NCI-H82 (cell line): ENCODE data around the gene ATCAY.
"Not testable (repeated sequence)": the region's sequence is repeated elsewhere in the genome, so short reads cannot be mapped to it uniquely, and the experiment has no call there.

ENCODE experiments used
- DNase-seq: peaks from one replicate; lab custom pipeline; 2025; lab: John Stamatoyannopoulos, UW

The ATCAY gene

DNA sequence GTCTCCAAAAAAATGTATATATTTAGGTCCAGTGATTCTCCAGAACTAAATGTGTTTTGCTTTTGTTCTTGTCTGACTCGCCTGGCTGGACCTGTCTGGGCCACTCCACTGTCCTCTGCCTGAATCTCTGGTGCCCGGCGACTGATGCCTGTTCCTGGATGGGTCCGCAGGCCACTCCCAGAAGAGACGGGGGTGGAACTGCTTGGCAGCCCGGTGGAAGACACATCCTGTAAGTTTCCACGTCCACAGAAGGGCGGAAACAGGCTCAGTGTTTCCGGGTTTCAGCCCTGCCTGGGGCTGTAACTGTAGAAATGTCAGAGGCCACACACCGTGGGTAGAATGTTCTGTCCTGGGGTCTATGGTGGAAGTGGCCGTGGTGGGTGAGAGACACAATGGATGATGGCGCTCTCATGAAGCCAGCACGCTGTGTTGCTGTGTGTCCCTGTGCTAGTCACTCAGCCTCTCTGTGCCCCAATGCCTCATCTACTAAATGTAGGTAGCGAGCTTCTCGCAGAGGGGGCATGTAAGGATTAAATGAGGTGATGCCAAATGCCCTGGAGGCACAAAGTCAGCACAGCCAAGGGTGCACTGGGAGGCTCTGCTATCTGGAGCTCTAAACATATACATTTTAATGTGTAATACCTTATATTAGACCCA lies 22.0 kb downstream of the ATCAY start:
- no peak for DNase-seq

DNA sequence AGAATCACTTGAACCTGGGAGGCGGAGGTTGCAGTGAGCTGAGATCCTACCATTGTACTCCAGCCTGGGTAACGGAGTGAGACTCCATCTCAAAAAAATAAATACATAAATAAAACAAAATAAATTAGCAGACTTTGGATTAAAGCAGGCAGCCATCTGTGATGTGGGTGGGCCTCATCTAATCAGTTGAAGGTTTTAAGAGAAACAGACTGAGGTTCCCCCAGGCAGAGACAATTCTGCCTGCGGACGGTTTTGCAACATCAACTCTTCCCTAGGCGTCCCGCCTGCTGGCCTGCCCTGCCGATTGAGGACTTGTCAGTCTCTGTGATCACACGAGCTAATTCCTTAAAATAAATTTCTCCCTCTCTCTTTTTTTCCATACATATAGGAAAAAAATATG lies 23.7 kb downstream of the ATCAY start:
- DNase-seq = no peak

DNA sequence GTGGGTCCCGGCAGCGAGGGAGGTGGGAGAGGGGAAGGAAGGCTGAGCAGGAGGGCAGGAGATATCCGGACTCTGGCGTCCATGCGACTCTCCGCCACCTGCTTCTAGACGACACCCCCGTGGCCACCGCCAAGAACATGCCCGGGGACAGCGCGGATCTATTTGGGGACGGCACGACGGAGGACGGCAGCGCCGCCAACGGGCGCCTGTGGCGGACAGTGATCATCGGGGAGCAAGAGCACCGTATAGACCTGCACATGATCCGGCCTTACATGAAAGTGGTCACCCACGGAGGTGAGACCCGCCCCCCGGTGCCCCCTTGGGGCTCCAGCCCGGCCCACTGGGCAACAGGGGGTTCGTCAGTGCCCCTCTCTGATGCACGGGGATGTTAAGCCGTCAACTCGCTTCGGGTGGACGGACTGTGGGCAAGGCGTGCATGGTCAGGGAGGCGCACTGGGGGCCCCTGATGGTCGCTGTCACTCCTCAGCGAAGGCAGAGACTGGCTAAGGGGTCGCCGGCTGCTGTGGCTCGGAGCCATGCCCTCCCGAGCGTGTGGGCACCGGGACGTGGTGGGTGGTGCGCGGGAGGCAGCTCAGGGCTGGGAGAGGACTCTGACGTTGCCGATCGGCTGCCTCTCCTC lies 27.3 kb downstream of the ATCAY start:
- DNase-seq = no peak

DNA sequence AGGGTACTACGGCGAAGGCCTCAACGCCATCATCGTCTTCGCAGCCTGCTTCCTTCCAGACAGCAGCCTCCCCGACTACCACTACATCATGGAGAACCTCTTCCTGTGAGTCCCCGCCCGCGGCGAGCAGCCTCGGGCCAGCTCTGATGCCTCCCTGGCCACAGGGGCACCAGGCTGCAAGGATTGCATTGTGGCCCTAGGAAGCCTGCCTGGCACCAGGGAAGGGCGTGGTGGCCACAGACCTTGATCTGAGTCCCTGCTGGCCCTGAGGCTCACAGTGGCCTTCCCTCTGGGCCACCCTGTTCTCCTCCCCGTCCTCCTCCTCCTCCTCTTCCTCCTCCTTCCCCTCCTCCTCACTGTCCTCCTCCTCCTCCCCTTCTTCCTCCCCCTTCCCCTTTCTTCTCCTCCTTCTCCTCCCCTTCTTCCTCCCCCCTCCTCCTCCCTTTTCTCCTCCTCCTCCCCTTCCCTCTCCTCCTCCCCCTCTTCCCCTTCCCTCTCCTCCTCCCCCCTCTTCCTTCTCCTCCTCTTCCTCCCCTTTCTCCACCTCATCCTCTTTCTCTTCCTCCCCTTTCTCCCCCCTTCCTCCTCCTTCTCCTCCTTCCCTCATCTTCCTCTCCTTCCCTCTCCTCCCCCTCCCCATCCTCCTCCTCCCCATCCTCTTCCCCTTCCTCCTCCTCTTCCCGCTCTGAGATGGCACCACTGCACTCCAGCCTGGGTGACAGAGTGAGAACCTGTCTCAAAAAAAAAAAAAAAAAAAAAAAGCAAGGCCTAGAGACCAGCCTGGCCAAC lies 28.0 kb downstream of the ATCAY start:
- no peak for DNase-seq

DNA sequence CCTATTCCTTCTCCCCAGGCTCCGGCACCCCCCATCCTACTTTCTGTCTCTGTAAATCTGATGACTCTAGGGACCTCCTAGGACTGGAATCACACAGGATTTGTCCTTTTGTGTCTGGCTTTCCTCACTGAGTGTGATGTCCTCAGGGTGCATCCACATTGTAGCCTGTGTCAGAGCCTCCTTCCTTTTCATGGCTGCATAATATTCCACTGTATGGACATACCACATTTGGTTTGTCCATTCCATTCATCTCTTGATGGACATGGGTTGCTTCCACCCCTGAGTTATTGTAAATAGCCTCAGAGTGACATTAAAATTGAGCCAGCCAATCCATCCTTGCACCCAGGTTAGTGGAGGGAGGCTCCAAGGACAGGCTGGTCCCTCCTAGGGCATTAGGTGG lies 29.6 kb downstream of the ATCAY start:
- DNase-seq = no peak

DNA sequence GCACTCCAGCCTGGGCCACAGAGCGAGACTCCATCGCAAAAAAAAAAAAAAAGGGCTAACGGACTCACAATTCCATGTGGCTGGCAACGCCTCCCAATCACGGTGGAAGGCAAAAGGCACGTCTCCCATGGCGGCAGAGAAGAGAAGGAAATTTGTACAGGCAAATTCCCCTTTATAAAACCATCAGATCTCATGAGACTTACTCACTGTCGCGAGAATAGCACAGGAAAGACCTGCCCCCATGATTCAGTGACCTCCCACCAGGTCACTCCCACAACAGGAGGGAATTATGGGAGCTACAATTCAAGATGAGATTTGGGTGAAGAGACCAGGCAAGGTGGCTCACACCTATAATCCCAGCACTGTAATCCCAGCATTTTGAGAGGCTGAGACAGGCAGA lies 33.7 kb downstream of the ATCAY start:
- no peak for DNase-seq

DNA sequence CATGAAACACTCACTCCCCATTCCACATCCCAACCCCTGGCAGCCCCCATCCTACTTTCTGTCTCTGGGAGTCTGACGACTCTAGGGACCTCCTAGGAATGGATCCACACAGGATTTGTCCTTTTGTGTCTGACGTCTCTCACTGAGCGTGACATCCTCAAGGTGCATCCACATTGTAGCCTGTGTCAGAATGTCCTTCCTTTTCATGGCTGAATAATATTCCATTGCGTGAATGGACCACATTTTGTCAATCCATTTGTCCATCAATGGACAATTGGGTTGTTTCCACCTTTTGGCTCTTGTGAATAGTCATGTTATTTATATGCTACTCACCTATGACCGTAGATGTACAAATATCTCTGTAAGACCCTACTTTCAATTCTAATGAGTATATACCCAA lies 35.5 kb downstream of the ATCAY start:
- DNase-seq = no peak

DNA sequence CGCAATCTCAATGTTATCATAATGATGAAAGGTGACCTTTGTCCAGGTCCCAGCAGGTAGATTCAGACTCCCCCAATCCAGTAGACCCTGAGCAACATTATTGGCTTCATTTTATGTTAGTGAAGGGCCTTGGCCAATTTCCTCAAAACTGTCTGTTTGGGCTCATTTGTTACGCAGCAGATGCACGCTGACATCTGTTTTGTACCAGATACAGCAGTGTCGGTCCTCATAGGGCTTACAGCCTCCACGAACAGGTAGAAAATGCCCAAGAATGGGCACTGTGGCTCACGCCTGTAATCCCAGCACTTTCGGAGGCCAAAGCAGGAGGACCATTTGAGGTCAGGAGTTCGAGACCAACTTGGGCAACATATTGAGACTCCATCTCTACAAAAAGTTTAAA lies 39.3 kb downstream of the ATCAY start:
- DNase-seq = no peak

DNA sequence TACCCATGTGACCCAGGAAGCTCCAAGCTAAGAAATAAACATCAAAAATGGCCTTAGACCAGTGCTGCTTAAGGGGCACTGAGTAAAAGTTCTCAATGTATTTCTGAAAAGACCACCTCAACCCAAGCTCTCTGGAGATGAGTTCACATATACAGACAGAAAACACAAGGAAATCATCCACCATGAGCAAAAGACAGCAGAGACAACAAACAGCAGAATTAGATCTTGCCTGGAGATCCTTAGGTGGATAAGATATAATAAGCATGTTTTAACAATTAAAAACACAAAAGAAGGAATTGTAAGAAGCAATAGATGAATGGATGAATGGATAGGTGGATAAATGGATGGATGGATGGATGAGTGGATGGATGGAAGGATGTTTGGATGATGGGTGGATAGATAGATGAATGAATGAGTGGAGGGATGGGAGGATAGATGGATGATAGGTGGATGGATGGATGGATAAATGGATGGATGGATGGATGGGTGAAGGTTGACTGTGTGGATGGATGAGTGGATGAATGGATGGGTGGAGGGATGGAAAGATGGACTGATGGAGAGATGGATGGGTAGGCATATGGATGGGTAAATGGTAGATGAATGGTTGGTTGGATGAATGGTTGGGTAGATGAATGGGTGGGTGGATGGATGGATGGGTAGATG lies 42.7 kb downstream of the ATCAY start:
- no peak for DNase-seq

DNA sequence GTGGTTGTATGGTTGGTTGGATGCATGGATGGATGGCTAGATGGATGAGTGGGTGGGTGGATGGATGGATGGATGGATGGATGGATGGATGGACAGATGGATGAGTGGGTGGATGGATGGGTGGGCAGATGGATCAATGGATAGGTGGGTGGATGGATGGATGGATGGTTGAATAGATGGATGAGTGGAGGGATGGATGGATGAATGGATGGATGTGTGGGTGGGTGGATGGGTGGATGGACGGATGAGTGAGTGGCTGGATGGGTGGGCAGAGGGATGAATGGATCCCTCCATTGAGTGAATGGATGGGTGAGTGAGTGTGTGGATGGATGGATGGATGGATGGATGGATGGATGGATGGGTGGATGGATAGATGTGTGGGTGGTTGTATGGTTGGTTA lies 43.4 kb downstream of the ATCAY start:
- no peak for DNase-seq

DNA sequence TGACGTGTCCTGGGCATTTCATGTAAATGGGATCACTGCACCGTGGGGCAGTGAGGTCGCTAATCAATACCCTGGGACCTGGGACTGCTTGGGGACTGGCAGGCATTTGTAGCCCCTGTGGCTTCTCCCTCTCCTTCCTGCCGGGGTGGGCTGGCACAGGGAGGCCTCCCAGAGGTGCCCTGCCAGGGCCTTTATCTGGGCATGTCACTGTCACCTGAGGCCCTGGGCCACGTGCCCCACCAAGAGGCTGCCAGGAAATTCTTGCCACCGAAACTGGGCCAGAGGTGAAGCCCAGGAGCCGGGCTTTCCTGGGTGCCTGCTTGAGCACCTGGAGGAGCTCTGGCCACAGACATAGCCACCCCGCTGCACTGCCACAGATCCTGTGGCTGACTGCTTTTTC lies 50.6 kb downstream of the ATCAY start:
- DNase-seq = no peak

DNA sequence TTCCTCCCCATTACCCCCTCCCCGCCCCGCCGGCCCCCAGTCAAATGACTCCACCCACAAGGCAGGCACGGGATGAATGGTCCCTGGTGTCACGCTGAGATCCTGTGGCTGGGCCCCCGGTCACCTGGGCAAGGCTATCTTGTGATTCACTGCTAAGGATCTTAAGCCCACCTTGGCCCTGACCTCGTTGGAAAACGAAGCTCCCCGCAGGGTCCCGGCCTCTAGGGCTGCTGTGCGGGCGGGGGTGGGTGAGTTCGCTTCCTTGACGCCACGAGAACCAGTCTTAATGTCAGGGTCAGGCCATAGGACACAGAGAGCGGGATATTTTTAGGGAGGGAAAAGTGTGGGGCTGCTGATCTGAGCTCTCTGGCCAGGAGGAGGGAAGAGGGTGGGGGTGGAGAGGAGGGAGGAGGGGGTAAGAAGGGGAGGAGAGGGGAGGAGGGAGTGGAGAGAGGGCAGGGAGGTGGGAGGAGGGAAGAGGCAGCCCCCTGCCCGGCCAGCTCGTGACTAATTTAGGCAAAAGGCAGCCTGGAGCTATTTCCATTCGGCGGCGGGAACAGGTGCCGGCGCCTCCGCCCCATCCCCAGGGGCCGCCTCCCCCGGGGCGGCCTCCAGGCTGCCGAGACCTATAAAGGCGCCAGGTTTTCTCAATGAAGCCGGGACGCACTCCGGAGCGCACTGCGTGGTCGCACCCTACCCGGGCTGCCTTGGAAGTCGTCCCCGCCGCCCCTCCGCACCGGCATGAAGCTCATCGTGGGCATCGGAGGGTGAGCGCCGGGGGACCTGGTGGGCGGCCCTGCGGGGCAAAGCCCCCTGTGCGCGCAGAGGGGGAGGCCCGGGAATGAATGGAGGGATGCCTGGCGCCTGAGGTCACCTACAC lies 52.7 kb downstream of the ATCAY start, which contains the start of gene NMRK2:
NMRK2 (plus strand) TSS at position 139 of the 880 bp plus-strand sequence; CDS start at position 742, 603 bp downstream.
- no peak for DNase-seq

DNA sequence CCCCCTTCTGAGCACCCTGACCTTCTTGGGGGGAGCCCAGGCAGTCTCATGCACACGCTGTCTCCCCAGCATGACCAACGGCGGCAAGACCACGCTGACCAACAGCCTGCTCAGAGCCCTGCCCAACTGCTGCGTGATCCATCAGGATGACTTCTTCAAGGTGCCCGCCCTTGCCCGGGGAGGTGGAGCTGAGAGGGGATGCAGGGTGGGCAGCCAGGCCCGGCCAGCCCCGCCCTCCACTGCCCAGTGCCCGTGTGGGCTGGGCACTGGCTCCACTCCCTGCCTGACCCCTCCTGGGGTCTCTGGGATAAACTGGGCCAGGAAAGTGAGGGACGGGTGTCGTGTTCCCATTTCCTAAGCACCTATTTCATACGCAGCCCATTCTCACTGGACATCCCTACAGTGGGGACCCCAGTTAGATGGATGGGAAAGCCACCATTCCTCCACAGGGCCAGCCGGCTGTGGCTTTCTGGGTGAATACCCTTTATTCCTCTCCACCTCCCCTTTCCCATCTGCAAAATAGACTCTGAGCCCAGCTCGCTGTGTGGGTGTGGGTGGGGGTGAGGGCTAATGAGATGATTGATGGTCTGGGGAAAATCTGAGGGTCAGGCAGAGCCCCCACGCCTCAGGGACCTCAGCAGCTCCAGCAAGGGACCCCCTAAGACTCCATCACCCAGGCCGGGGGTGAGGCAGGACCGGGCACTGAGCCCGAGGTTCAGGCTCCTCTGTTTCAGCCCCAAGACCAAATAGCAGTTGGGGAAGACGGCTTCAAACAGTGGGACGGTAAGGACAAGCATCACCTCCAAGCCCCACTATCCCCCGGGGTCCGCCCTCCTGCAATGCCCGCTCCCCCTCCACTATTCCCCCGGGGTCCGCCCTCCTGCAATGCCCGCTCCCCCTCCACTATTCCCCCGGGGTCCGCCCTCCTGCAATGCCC lies 56.3 kb downstream of the ATCAY start:
- DNase-seq = no peak

DNA sequence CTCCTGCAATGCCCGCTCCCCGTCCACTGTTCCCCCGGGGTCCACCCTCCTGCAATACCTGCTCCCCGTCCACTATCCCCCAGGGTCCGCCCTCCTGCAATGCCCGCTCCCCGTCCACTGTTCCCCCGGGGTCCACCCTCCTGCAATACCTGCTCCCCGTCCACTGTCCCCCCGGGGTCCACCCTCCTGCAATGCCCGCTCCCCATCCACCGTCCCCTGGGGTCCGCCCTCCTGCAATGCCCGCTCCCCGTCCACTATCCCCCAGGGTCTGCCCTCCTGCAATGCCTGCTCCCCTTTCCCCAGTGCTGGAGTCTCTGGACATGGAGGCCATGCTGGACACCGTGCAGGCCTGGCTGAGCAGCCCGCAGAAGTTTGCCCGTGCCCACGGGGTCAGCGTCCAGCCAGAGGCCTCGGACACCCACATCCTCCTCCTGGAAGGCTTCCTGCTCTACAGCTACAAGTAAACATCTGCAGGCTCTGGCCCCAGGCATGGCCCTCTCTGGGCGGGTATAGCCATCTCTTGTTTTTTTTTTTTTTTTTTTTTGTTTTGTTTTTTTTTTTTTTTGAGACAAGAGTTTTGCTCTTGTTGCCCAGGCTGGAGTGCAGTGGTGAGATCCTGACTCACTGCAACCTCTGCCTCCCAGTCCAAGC lies 57.9 kb downstream of the ATCAY start:
- DNase-seq = not testable (repeated sequence)

DNA sequence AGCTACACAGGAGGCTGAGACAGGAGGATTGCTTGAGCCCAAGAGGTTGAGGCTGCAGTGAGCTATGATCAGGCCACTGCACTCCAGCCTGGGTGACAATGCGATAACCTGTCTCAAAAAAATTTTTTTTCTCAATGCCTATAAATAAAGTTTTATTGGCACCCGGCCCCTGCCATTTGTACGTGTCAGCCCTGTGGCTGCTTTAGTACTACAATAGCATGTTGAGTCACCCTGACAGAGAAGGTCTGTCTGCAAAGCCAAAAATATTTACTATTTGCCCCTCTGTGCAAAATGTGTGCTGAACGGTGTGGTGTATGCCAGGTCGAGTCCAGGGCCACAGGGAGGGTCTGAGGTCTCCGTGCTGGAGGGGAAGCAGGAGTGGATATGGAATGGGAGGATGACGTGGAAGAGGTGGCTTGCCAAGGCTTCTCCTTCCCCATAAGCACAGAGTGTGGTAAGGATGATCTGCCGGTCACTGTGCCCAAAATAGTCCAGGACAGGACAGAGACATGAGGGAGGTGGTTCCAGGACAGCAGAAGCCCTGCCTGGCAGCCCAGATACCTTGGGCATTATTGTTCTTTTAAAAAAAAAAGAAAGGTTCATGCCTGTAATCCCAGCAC lies 62.4 kb downstream of the ATCAY start:
- no peak for DNase-seq

DNA sequence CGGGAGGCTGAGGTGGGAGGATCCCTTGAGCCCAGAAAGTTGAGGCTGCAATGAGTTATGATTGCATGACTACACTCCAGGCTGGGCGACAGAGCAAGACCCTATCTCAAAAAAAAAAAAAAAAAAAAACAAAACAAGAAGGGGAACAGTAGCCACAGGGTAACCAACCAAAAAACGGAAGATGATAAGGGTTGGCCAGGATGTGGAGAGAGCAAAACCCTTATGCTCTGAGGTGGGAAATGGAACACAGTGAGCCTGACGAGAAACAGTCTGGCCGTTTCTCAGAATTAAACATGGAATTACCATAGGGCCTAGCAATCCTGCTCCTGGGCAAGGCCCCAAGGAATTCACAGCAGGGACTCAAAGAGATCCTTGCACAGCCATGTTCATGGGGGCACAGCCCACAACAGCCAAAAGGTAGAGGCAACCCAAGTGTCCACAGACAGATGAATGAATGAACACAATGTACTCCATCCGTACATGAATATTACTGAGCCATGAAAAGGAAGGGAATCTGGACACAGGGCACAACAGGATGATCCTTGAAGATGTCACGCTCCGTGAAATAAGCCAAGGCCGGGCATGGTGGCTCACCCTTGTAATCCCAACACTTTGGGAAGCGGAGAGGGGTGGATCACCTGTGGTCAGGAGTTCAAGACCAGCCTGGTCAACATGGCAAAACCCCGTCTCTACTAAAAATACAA lies 63.7 kb downstream of the ATCAY start:
- no peak for DNase-seq

DNA sequence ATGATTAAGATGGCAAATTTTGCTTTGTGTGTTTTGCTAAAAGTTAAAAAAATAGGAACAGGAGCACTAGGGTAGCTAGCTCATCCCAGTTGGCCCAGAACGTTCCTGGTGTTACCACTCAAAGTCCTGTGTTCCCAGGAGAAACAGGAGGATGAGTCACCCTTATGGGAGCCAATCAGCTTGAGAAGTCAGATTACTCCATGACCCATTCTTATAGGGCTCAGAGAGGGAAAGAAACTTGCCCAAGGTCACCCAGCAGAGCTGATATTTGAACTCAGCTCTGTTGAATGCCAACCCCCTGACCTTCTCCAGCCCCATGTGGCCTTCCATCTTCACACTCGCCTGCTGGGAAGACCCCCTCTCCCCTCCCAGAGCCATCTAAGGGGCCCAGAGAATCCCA lies 65.4 kb downstream of the ATCAY start:
- no peak for DNase-seq

DNA sequence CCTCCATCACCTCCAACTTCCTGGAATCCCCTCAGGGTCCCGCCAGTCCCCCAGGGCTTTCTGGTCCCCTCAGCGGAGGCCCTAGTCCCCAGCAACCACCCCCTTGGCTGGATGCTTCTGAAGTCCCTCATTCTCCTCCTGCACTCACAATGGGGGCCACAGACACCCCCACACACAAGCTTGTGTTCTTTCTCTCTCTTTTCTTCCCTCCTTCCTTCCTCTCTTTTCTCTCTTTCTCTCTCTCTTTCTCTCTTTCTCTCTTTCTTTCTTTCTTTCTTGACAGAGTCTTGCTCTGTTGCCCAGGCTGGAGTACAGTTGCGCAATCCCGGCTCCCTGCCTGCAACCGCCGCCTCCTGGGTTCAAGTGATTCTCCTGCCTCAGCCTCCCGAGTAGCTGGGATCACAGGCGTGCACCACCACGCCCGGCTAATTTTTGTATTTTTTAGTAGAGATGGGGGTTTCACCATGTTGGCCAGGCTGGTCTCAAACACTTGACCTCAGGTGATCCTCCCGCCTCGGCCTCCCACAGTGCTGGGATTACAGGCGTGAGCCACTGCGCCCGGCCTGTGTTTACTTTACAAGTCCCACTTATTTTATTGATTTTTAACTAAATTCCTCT lies 66.9 kb downstream of the ATCAY start:
- DNase-seq = not testable (repeated sequence)
